ENCODE data around the gene ANXA9. TPM values are rescaled to one million over a fixed set of nuclear protein-coding genes. Genes with fewer than 3 reads are reported as not detected.

ANXA9 gene
- total RNA-seq, 1 experiment from 2014 or later = 1.2 TPM

DNA sequence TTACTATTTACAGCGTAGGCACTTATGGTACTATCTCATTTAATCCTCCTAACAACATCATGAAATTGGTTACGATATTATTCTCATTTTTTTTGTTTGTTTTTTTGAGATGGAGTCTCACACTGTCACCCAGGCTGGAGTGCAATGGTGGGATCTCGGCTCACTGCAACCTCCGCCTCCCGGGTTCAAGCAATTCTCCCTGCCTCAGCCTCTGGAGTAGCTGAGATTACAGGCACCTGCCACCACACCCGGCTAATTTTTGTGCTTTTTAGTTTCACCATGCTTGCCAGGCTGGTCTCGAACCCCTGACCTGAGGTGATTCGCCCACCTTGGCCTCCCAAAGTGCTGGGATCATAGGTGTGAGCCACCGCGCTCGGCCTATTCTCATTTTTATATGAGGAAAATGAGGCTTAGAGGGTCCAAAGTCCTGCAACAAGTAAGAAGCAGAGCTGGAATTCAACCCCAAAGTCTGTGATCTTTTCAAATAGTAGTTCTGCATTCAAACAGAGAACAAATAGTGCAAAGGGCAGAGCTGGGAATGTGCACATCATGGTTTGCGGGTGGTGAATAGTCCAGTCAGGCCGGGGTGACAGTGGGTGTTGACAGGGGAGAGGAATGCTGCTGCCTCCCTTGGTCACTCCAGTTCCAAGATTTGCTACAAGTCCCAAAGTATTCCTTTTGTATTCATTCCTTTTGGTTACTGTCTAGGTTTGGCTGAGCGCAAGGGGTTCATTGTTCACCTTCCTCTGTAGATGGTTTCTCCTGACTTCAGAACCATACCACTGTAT lies 30.8 kb downstream of the ANXA9 start:
- in situ Hi-C loops (cut with HindIII; ENCODE audit: low pct_unique_long_range_greater_than_20kb, low sequenced_read_pairs) = no loop called here
- ATAC-seq = no peak
- Histone ChIP-seq H3K9me3 (ENCODE audit: control insufficient read depth, insufficient read depth, low read depth, low read length) (no peaks in the 10 kb centered on the region), H3K4me1 (ENCODE audit: control insufficient read depth, insufficient read depth, low read length) (peaks cover 7% of the 10 kb centered on the region), H3K27me3 (ENCODE audit: control insufficient read depth, insufficient read depth, low read length) (no peaks in the 10 kb centered on the region), H3K27ac (ENCODE audit: low read length) (no peak overlapping the region), H3K36me3 (ENCODE audit: control insufficient read depth, insufficient read depth, low read length) (no peaks in the 10 kb centered on the region), H3K4me3 (ENCODE audit: low read depth in 2 of 2, low read length in 2 of 2) (no peak overlapping the region)
- CTCF ChIA-PET = no interaction called here
- intact Hi-C loops (cut with micrococcal nuclease; ENCODE audit: unreplicated experiment) = no loop called here
- BruUV-seq (replicated peaks) = no TSS peak
- no peak for DNase-seq (ENCODE audit: low read depth, low spot score)
- POLR2A ChIA-PET = no interaction called here
- no peak for TF ChIP-seq TCF7L2 (IDR thresholded peaks at IDR 0.05; ENCODE audit: low read depth, low read length)
- TF ChIP-seq POLR2AphosphoS5 (IDR thresholded peaks at IDR 0.05; ENCODE audit: low read depth, low read length) = no peak
- TF ChIP-seq REST (IDR thresholded peaks at IDR 0.05; ENCODE audit: insufficient read depth in 1 of 2, low read depth in 2 of 2, low read length in 1 of 2) = no peak
- TF ChIP-seq SIN3A (IDR thresholded peaks at IDR 0.05; ENCODE audit: borderline replicate concordance, insufficient read depth, low read depth, low read length) = no peak

GRCh38 chr1:151013518-151013917 lies 31.4 kb downstream of the ANXA9 start:
- Histone ChIP-seq H3K9me3 (ENCODE audit: control insufficient read depth, insufficient read depth, low read depth, low read length) (no peaks in the 10 kb centered on the region), H3K27ac (ENCODE audit: low read length) (no peak overlapping the region), H3K4me1 (ENCODE audit: control insufficient read depth, insufficient read depth, low read length) (peaks cover 7% of the 10 kb centered on the region), H3K27me3 (ENCODE audit: control insufficient read depth, insufficient read depth, low read length) (no peaks in the 10 kb centered on the region), H3K4me3 (ENCODE audit: low read depth in 2 of 2, low read length in 2 of 2) (no peak overlapping the region), H3K36me3 (ENCODE audit: control insufficient read depth, insufficient read depth, low read length) (no peaks in the 10 kb centered on the region)
- intact Hi-C loops (cut with micrococcal nuclease; ENCODE audit: unreplicated experiment) (no loop called here), in situ Hi-C loops (cut with HindIII; ENCODE audit: low pct_unique_long_range_greater_than_20kb, low sequenced_read_pairs) (no loop called here)
- POLR2A ChIA-PET = no interaction called here
- CTCF ChIA-PET = no interaction called here
- TF ChIP-seq POLR2AphosphoS5 (IDR thresholded peaks at IDR 0.05; ENCODE audit: low read depth, low read length) (no peak), CTCF (IDR thresholded peaks at IDR 0.05) (no peak), SIN3A (IDR thresholded peaks at IDR 0.05; ENCODE audit: borderline replicate concordance, insufficient read depth, low read depth, low read length) (no peak), REST (IDR thresholded peaks at IDR 0.05; ENCODE audit: insufficient read depth in 1 of 2, low read depth in 2 of 2, low read length in 1 of 2) (no peak), TCF7L2 (IDR thresholded peaks at IDR 0.05; ENCODE audit: low read depth, low read length) (no peak)
- no TSS peak for BruUV-seq (replicated peaks)
- no peak for DNase-seq (ENCODE audit: low read depth, low spot score)
- ATAC-seq = no peak

Measured in Panc1 (cell line).